Activated CD8-positive, alpha-beta T cell treated with anti-CD3 and anti-CD28 coated beads, Interleukin-2, amount 10 ng/mL, durations not matched to agents 7 days and 5 days (primary cell): ENCODE results near the gene CCDC116. TPM values are rescaled to one million over a fixed set of nuclear protein-coding genes. Genes with fewer than 3 reads are reported as not detected.
A peak's percentile ranks its signal among the peaks of the same experiment; 100 is the strongest.

Experiments used
- ATAC-seq: fragments of 150-1000 bp; cut with Tn5 transposase; one replicate; pipeline ENCODE4 v1.10.0; 2021; ENCODE audit warnings: moderate library complexity
- CTCF ChIA-PET: fragments of 350-600 bp; sonication (Branson Sonifier 250); formaldehyde crosslinking; loops from one replicate; lab custom pipeline; 2021; ENCODE audit warnings: antibody characterized with exemption; lab: Charles Lee
- POLR2A ChIA-PET: fragments of 350-600 bp; sonication (Branson Sonifier 250); formaldehyde crosslinking; loops from one replicate; lab custom pipeline; 2021; ENCODE audit warnings: antibody characterized with exemption; lab: Charles Lee
- DNase-seq: peaks from one replicate; pipeline ENCODE4 v3.0.0-alpha.2; 2020
- H3K27ac Mint-ChIP-seq: one replicate; pipeline ENCODE4 v1.8.0; 2021; ENCODE audit warnings: mild to moderate bottlenecking, mixed read lengths
- H3K27me3 Mint-ChIP-seq: one replicate; pipeline ENCODE4 v1.8.0; 2021; ENCODE audit warnings: low read depth, mixed read lengths
- H3K36me3 Mint-ChIP-seq: one replicate; pipeline ENCODE4 v1.8.0; 2021; ENCODE audit warnings: low read depth, mixed read lengths
- H3K4me1 Mint-ChIP-seq: one replicate; pipeline ENCODE4 v1.8.0; 2021; ENCODE audit warnings: low read depth, mixed read lengths
- H3K4me3 Mint-ChIP-seq: one replicate; pipeline ENCODE4 v1.8.0; 2021; ENCODE audit warnings: mild to moderate bottlenecking, mixed read lengths
- H3K9me3 Mint-ChIP-seq: one replicate; pipeline ENCODE4 v1.8.0; 2022; ENCODE audit warnings: mixed read lengths; ENCODE audit not compliant: insufficient read depth
- total RNA-seq, 2 experiments: library from RNA; stranded (reverse); gene quantifications; one replicate each; pipeline ENCODE4 v1.2.3, GENCODE V29; 2021

CCDC116 gene
- total RNA-seq, 2 experiments from 2014 or later: 0.66 to 1.6 TPM

- ChIA-PET CTCF (interaction anchor here (13.1 kb wide), 1 partner anchor 18 kb away, joined by 304 read pairs; the partner anchor contains the start of gene SDF2L1), POLR2A (interaction anchor here (0.7 kb wide), 1 partner anchor 32 kb away, joined by 3 read pairs; no protein-coding TSS in a partner anchor)
- Mint-ChIP-seq H3K4me1 (peaks cover 35% of the 10 kb centered on the region), H3K9me3 (no peaks in the 10 kb centered on the region), H3K27ac (peak overlapping the region; percentile 54), H3K36me3 (peaks cover 47% of the 10 kb centered on the region), H3K4me3 (no peak overlapping the region), H3K27me3 (no peaks in the 10 kb centered on the region)
- DNase-seq (no peak), ATAC-seq (no peak)
These were observed 6.4 kb upstream of the CCDC116 start for GRCh38 chr22:21626073-21626734.

GRCh38 chr22:21626735-21627469 lies 5.7 kb upstream of the CCDC116 start:
- Mint-ChIP-seq H3K36me3 (peaks cover 44% of the 10 kb centered on the region), H3K27ac (peak overlapping the region; percentile 54), H3K4me3 (no peak overlapping the region), H3K9me3 (no peaks in the 10 kb centered on the region), H3K4me1 (peaks cover 38% of the 10 kb centered on the region), H3K27me3 (no peaks in the 10 kb centered on the region)
- ATAC-seq: no peak
- CTCF ChIA-PET: interaction anchor here (13.1 kb wide), 1 partner anchor 18 kb away, joined by 304 read pairs; the partner anchor contains the start of gene SDF2L1
- DNase-seq: no peak
- POLR2A ChIA-PET: interaction anchor here (0.7 kb wide), 1 partner anchor 31 kb away, joined by 3 read pairs; no protein-coding TSS in a partner anchor

GRCh38 chr22:21628386-21629254 lies 3.9 kb upstream of the CCDC116 start:
- no peaks in the 10 kb centered on the region for H3K9me3 Mint-ChIP-seq
- peaks cover 46% of the 10 kb centered on the region for H3K4me1 Mint-ChIP-seq
- DNase-seq: no peak
- POLR2A ChIA-PET: interaction anchor here (0.7 to 3.9 kb wide), 12 partner anchors 9 to 60 kb away, joined by 3 to 62 read pairs (median 6); partner anchors contain the start of gene SDF2L1
- peak overlapping the region; percentile 94 for H3K27ac Mint-ChIP-seq
- no peaks in the 10 kb centered on the region for H3K27me3 Mint-ChIP-seq
- peaks cover 32% of the 10 kb centered on the region for H3K36me3 Mint-ChIP-seq
- CTCF ChIA-PET: interaction anchor here (0.6 to 13.1 kb wide), 20 partner anchors 9 to 1235 kb away, joined by 3 to 304 read pairs (median 4); partner anchors contain the start of genes SDF2L1 and UBE2L3
- ATAC-seq: peak; percentile 16
- H3K4me3 Mint-ChIP-seq: peak overlapping the region; percentile 87

- Mint-ChIP-seq H3K9me3 (no peaks in the 10 kb centered on the region), H3K4me3 (peak within 1 kb of the TSS; percentile 87), H3K36me3 (peaks cover 28% of the 10 kb centered on the region), H3K4me1 (peaks cover 46% of the 10 kb centered on the region), H3K27ac (peak within 1 kb of the TSS; percentile 95), H3K27me3 (no peaks in the 10 kb centered on the region)
- ChIA-PET CTCF (interaction anchor here (0.6 to 13.1 kb wide), 23 partner anchors 10 to 1236 kb away, joined by 3 to 304 read pairs (median 4); partner anchors contain the start of genes SDF2L1 and UBE2L3), POLR2A (interaction anchor here (0.7 to 3.9 kb wide), 12 partner anchors 8 to 61 kb away, joined by 3 to 62 read pairs (median 6); partner anchors contain the start of gene SDF2L1)
- peak; percentile 88 for ATAC-seq
- DNase-seq: peak; percentile 95
These were observed 3.1 kb upstream of the CCDC116 start, which contains the start of gene YDJC for GRCh38 chr22:21629255-21630149. YDJC (minus strand) TSS chr22:21630022; CDS start chr22:21630014, 8 bp downstream.

GRCh38 chr22:21631025-21631424 lies 1.5 kb upstream of the CCDC116 start:
- H3K9me3 Mint-ChIP-seq: no peaks in the 10 kb centered on the region
- no peak for DNase-seq
- POLR2A ChIA-PET: interaction anchor here (1.9 to 3.9 kb wide), 2 partner anchors 11 to 60 kb away, joined by 4 to 62 read pairs; partner anchors contain the start of gene SDF2L1
- H3K4me1 Mint-ChIP-seq: peaks cover 43% of the 10 kb centered on the region
- CTCF ChIA-PET: interaction anchor here (0.8 to 13.1 kb wide), 3 partner anchors 13 to 62 kb away, joined by 3 to 304 read pairs (median 9); partner anchors contain the start of gene SDF2L1
- H3K27ac Mint-ChIP-seq: no peak overlapping the region
- no peaks in the 10 kb centered on the region for H3K27me3 Mint-ChIP-seq
- H3K36me3 Mint-ChIP-seq: peaks cover 22% of the 10 kb centered on the region
- no peak for ATAC-seq
- H3K4me3 Mint-ChIP-seq: no peak overlapping the region

GRCh38 chr22:21632931-21633330 lies 371 bp downstream of the CCDC116 start:
- H3K4me1 Mint-ChIP-seq: peaks cover 28% of the 10 kb centered on the region
- POLR2A ChIA-PET: interaction anchor here (1.7 kb wide), 1 partner anchor 10 kb away, joined by 13 read pairs; the partner anchor contains the start of gene SDF2L1
- no peaks in the 10 kb centered on the region for H3K9me3 Mint-ChIP-seq
- no peak overlapping the region for H3K27ac Mint-ChIP-seq
- CTCF ChIA-PET: interaction anchor here (13.1 kb wide), 1 partner anchor 12 kb away, joined by 304 read pairs; the partner anchor contains the start of gene SDF2L1
- no peak for DNase-seq
- ATAC-seq: no peak
- no peaks in the 10 kb centered on the region for H3K27me3 Mint-ChIP-seq
- H3K4me3 Mint-ChIP-seq: no peak overlapping the region
- peaks cover 9% of the 10 kb centered on the region for H3K36me3 Mint-ChIP-seq

- H3K27ac Mint-ChIP-seq: no peak overlapping the region
- H3K36me3 Mint-ChIP-seq: peaks cover 3% of the 10 kb centered on the region
- H3K9me3 Mint-ChIP-seq: no peaks in the 10 kb centered on the region
- CTCF ChIA-PET: interaction anchor here (13.1 kb wide), 1 partner anchor 11 kb away, joined by 304 read pairs; the partner anchor contains the start of gene SDF2L1
- POLR2A ChIA-PET: interaction anchor here (1.2 to 1.3 kb wide), 2 partner anchors 9 to 18 kb away, joined by 3 to 4 read pairs; no protein-coding TSS in a partner anchor
- no peak overlapping the region for H3K4me3 Mint-ChIP-seq
- peaks cover 22% of the 10 kb centered on the region for H3K4me1 Mint-ChIP-seq
- no peak for ATAC-seq
- no peaks in the 10 kb centered on the region for H3K27me3 Mint-ChIP-seq
- no peak for DNase-seq
These were observed 921 bp downstream of the CCDC116 start for GRCh38 chr22:21633481-21633880.

- no peak for ATAC-seq
- Mint-ChIP-seq H3K9me3 (no peaks in the 10 kb centered on the region), H3K36me3 (peaks cover 2% of the 10 kb centered on the region), H3K27ac (no peak overlapping the region), H3K27me3 (no peaks in the 10 kb centered on the region), H3K4me3 (no peak overlapping the region), H3K4me1 (peaks cover 21% of the 10 kb centered on the region)
- DNase-seq: no peak
- POLR2A ChIA-PET: interaction anchor here (1.2 to 1.3 kb wide), 2 partner anchors 9 to 17 kb away, joined by 3 to 4 read pairs; no protein-coding TSS in a partner anchor
- CTCF ChIA-PET: interaction anchor here (13.1 kb wide), 1 partner anchor 10 kb away, joined by 304 read pairs; the partner anchor contains the start of gene SDF2L1
These were observed 1.5 kb downstream of the CCDC116 start for GRCh38 chr22:21634081-21634480.

GRCh38 chr22:21634844-21635243 lies 2.3 kb downstream of the CCDC116 start:
- DNase-seq (no peak), ATAC-seq (no peak)
- Mint-ChIP-seq H3K27me3 (no peaks in the 10 kb centered on the region), H3K27ac (no peak overlapping the region), H3K9me3 (no peaks in the 10 kb centered on the region), H3K4me3 (no peak overlapping the region), H3K36me3 (no peaks in the 10 kb centered on the region), H3K4me1 (peaks cover 19% of the 10 kb centered on the region)
- ChIA-PET CTCF (interaction anchor here (13.1 kb wide), 1 partner anchor 10 kb away, joined by 304 read pairs; the partner anchor contains the start of gene SDF2L1), POLR2A (interaction anchor here (1.2 to 1.3 kb wide), 2 partner anchors 8 to 31 kb away, joined by 3 read pairs; partner anchors contain the start of gene PPIL2)
